ENCODE measurements around the gene CFAP58. TPM values are rescaled to one million over a fixed set of nuclear protein-coding genes. Genes with fewer than 3 reads are reported as not detected.

CFAP58 gene
- total and polyA plus RNA-seq, 5 donors from 2014 or later, result 0.51 TPM; not detected in 4

- Mint-ChIP-seq H3K27ac (peak overlapping the region; percentile 56 to 100 (median 96)), H3K36me3 (no peaks in the 10 kb centered on the region), H3K4me1 (peaks cover 19 to 39% (median 29%) of the 10 kb centered on the region in 4 donors), H3K4me3 (peak overlapping the region; percentile 91 to 100 (median 99)), H3K9me3 (no peaks in the 10 kb centered on the region), H3K27me3 (peaks cover 20% of the 10 kb centered on the region)
- Histone ChIP-seq H3K9me3 (ENCODE audit: control insufficient read depth in 2 of 2, low read length in 2 of 2) (no peaks in the 10 kb centered on the region), H3K27ac (ENCODE audit: insufficient read depth, low read length, poor library complexity, severe bottlenecking) (no peak overlapping the region), H3K36me3 (ENCODE audit: control insufficient read depth, insufficient read depth, low read length) (no peaks in the 10 kb centered on the region), H3K4me3 (ENCODE audit: low read depth, low read length) (peak overlapping the region; percentile 82), H3K4me1 (ENCODE audit: control insufficient read depth, insufficient read depth, low read length, poor library complexity, severe bottlenecking) (peaks cover 42% of the 10 kb centered on the region), H3K27me3 (ENCODE audit: control insufficient read depth, insufficient read depth, low read length) (peaks cover 3% of the 10 kb centered on the region)
- no peak for DNase-seq
- ATAC-seq (ENCODE audit: low read depth in 2 of 2), result no peak
These were observed 14.0 kb upstream of the CFAP58 start for GRCh38 chr10:104339469-104340110.

DNA sequence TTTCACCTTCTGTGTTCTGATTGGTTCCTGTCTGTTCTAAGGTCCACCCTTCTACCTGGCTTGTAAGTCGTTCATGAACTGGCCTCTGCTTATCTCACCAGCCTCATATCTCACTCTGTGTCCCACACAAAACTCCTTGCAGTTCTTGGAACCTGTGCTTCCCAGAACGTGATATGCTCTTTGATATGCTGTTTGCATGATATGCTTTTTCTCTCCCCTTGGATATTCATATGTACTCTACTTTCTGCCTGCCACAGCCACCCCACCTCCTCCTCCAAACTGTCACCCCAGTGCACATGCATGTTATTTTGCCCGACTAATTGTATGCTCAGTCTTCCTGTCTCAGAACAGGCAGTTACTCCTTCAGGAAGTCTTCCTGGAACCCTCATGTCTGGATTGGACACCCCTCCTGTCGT lies 13.5 kb upstream of the CFAP58 start:
- Histone ChIP-seq H3K4me3 (ENCODE audit: low read depth, low read length) (no peak overlapping the region), H3K9me3 (ENCODE audit: control insufficient read depth in 2 of 2, low read length in 2 of 2) (no peaks in the 10 kb centered on the region), H3K36me3 (ENCODE audit: control insufficient read depth, insufficient read depth, low read length) (no peaks in the 10 kb centered on the region), H3K27me3 (ENCODE audit: control insufficient read depth, insufficient read depth, low read length) (peaks cover 3% of the 10 kb centered on the region), H3K27ac (ENCODE audit: insufficient read depth, low read length, poor library complexity, severe bottlenecking) (no peak overlapping the region), H3K4me1 (ENCODE audit: control insufficient read depth, insufficient read depth, low read length, poor library complexity, severe bottlenecking) (peaks cover 37% of the 10 kb centered on the region)
- ATAC-seq (ENCODE audit: low read depth in 2 of 2), result no peak
- peaks cover 14 to 33% (median 24%) of the 10 kb centered on the region in 4 donors for H3K4me1 Mint-ChIP-seq
- peaks cover 20% of the 10 kb centered on the region for H3K27me3 Mint-ChIP-seq
- peak overlapping the region in 2 of 3 donors; percentile 26 to 52 for H3K27ac Mint-ChIP-seq
- H3K4me3 Mint-ChIP-seq, result peak overlapping the region; percentile 52 to 91 (median 76)
- H3K36me3 Mint-ChIP-seq, result no peaks in the 10 kb centered on the region
- H3K9me3 Mint-ChIP-seq, result peaks cover 0 to under 1% (median 0%) of the 10 kb centered on the region in 7 donors
- DNase-seq, result no peak

- no peak overlapping the region for H3K27ac ChIP-seq (ENCODE audit: insufficient read depth, low read length, poor library complexity, severe bottlenecking)
- Mint-ChIP-seq H3K27me3 (peaks cover 20% of the 10 kb centered on the region), H3K27ac (no peak overlapping the region), H3K36me3 (no peaks in the 10 kb centered on the region), H3K9me3 (peaks cover 0 to 5% (median 0%) of the 10 kb centered on the region in 7 donors), H3K4me1 (peaks cover 13 to 32% (median 20%) of the 10 kb centered on the region in 4 donors), H3K4me3 (peak overlapping the region; percentile 52 to 91 (median 76))
- ATAC-seq (ENCODE audit: low read depth in 2 of 2), result no peak
- no peak overlapping the region for H3K4me3 ChIP-seq (ENCODE audit: low read depth, low read length)
- H3K36me3 ChIP-seq (ENCODE audit: control insufficient read depth, insufficient read depth, low read length), result no peaks in the 10 kb centered on the region
- H3K4me1 ChIP-seq (ENCODE audit: control insufficient read depth, insufficient read depth, low read length, poor library complexity, severe bottlenecking), result peaks cover 32% of the 10 kb centered on the region
- H3K27me3 ChIP-seq (ENCODE audit: control insufficient read depth, insufficient read depth, low read length), result peaks cover 3% of the 10 kb centered on the region
- no peaks in the 10 kb centered on the region for H3K9me3 ChIP-seq (ENCODE audit: control insufficient read depth in 2 of 2, low read length in 2 of 2)
- no peak for DNase-seq
These were observed 13.0 kb upstream of the CFAP58 start for GRCh38 chr10:104340641-104341040.

- H3K36me3 ChIP-seq (ENCODE audit: control insufficient read depth, insufficient read depth, low read length), result no peaks in the 10 kb centered on the region
- no peak overlapping the region for H3K4me3 ChIP-seq (ENCODE audit: low read depth, low read length)
- no peak overlapping the region for H3K27ac ChIP-seq (ENCODE audit: insufficient read depth, low read length, poor library complexity, severe bottlenecking)
- Mint-ChIP-seq H3K4me1 (peaks cover 9 to 31% (median 19%) of the 10 kb centered on the region in 4 donors), H3K9me3 (peaks cover 0 to 9% (median 0%) of the 10 kb centered on the region in 7 donors), H3K4me3 (peak overlapping the region in 1 of 4 donors; percentile 13), H3K27ac (no peak overlapping the region), H3K27me3 (peaks cover 20% of the 10 kb centered on the region), H3K36me3 (no peaks in the 10 kb centered on the region)
- H3K4me1 ChIP-seq (ENCODE audit: control insufficient read depth, insufficient read depth, low read length, poor library complexity, severe bottlenecking), result peaks cover 19% of the 10 kb centered on the region
- DNase-seq (no peak), ATAC-seq (ENCODE audit: low read depth in 2 of 2) (no peak)
- H3K27me3 ChIP-seq (ENCODE audit: control insufficient read depth, insufficient read depth, low read length), result peaks cover 3% of the 10 kb centered on the region
- no peaks in the 10 kb centered on the region for H3K9me3 ChIP-seq (ENCODE audit: control insufficient read depth in 2 of 2, low read length in 2 of 2)
These were observed 10.7 kb upstream of the CFAP58 start for GRCh38 chr10:104342941-104343411.

- DNase-seq (no peak), ATAC-seq (ENCODE audit: low read depth in 2 of 2) (no peak)
- H3K27ac ChIP-seq (ENCODE audit: insufficient read depth, low read length, poor library complexity, severe bottlenecking), result no peak overlapping the region
- no peaks in the 10 kb centered on the region for H3K36me3 ChIP-seq (ENCODE audit: control insufficient read depth, insufficient read depth, low read length)
- Mint-ChIP-seq H3K9me3 (peaks cover 0 to 9% (median 0%) of the 10 kb centered on the region in 7 donors), H3K4me1 (peaks cover 8 to 27% (median 14%) of the 10 kb centered on the region in 4 donors), H3K27me3 (peaks cover 10% of the 10 kb centered on the region), H3K36me3 (no peaks in the 10 kb centered on the region), H3K27ac (no peak overlapping the region), H3K4me3 (no peak overlapping the region)
- H3K4me3 ChIP-seq (ENCODE audit: low read depth, low read length), result no peak overlapping the region
- no peaks in the 10 kb centered on the region for H3K9me3 ChIP-seq (ENCODE audit: control insufficient read depth in 2 of 2, low read length in 2 of 2)
- peaks cover 11% of the 10 kb centered on the region for H3K4me1 ChIP-seq (ENCODE audit: control insufficient read depth, insufficient read depth, low read length, poor library complexity, severe bottlenecking)
- peaks cover 3% of the 10 kb centered on the region for H3K27me3 ChIP-seq (ENCODE audit: control insufficient read depth, insufficient read depth, low read length)
These were observed 9.4 kb upstream of the CFAP58 start for GRCh38 chr10:104344219-104344618.

DNA sequence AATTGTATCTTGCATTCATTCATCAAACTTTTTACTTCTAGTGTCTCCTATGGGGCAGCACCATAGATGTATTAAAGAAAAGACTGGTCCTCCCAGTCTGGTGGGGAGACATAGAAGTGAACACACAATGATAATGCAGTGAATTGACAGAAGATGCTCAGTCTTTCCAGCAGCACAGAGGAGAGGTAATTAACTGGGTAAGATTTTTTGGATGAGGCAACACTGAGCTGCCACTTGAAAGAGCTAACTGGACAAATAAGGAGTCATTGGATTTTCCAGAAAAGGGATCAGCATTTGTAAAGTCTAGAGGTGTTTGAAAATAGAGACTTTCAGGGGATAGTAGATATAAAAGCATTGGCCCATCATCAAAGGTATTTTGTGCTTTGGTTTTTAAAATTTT lies 8.1 kb upstream of the CFAP58 start:
- DNase-seq, result no peak
- Mint-ChIP-seq H3K4me1 (peaks cover 8 to 16% (median 10%) of the 10 kb centered on the region in 4 donors), H3K27me3 (peaks cover under 1% of the 10 kb centered on the region), H3K27ac (peak overlapping the region in 2 of 3 donors; percentile 4 to 8), H3K4me3 (peak overlapping the region in 1 of 4 donors; percentile 14), H3K9me3 (peaks cover 0 to 9% (median 0%) of the 10 kb centered on the region in 7 donors), H3K36me3 (no peaks in the 10 kb centered on the region)
- Histone ChIP-seq H3K9me3 (ENCODE audit: control insufficient read depth in 2 of 2, low read length in 2 of 2) (no peaks in the 10 kb centered on the region), H3K27me3 (ENCODE audit: control insufficient read depth, insufficient read depth, low read length) (no peaks in the 10 kb centered on the region), H3K27ac (ENCODE audit: insufficient read depth, low read length, poor library complexity, severe bottlenecking) (no peak overlapping the region), H3K4me1 (ENCODE audit: control insufficient read depth, insufficient read depth, low read length, poor library complexity, severe bottlenecking) (peaks cover 5% of the 10 kb centered on the region), H3K36me3 (ENCODE audit: control insufficient read depth, insufficient read depth, low read length) (no peaks in the 10 kb centered on the region), H3K4me3 (ENCODE audit: low read depth, low read length) (no peak overlapping the region)
- ATAC-seq (ENCODE audit: low read depth in 2 of 2), result no peak

DNA sequence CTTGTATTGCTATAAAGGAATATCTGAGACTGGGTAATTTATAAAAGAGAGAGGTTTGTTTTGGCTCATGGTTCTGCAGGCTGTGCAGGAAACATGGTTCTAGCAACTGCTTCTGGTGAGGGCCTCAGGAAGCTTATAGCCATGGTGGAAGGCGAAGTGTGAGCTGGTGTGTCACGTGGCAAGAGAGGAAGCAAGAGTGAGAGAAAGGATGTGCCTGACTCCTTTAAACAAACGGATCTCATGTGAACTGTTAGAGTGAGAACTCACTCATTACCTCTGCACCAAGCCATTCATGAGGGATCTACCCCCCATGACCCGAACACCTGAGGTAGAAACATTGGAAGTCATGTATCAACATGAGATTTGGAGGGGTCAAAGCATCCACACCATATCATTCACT lies 7.7 kb upstream of the CFAP58 start:
- Histone ChIP-seq H3K27me3 (ENCODE audit: control insufficient read depth, insufficient read depth, low read length) (no peaks in the 10 kb centered on the region), H3K36me3 (ENCODE audit: control insufficient read depth, insufficient read depth, low read length) (no peaks in the 10 kb centered on the region), H3K4me1 (ENCODE audit: control insufficient read depth, insufficient read depth, low read length, poor library complexity, severe bottlenecking) (peaks cover 5% of the 10 kb centered on the region), H3K9me3 (ENCODE audit: control insufficient read depth in 2 of 2, low read length in 2 of 2) (no peaks in the 10 kb centered on the region), H3K27ac (ENCODE audit: insufficient read depth, low read length, poor library complexity, severe bottlenecking) (no peak overlapping the region), H3K4me3 (ENCODE audit: low read depth, low read length) (no peak overlapping the region)
- peak in 1 of 3 donors; percentile 73 for DNase-seq
- H3K27ac Mint-ChIP-seq, result peak overlapping the region in 2 of 3 donors; percentile 4 to 86
- no peaks in the 10 kb centered on the region for H3K36me3 Mint-ChIP-seq
- peaks cover 8 to 16% (median 10%) of the 10 kb centered on the region in 4 donors for H3K4me1 Mint-ChIP-seq
- ATAC-seq (ENCODE audit: low read depth in 2 of 2), result peak; percentile 48 to 52
- H3K27me3 Mint-ChIP-seq, result no peaks in the 10 kb centered on the region
- peak overlapping the region in 2 of 4 donors; percentile 14 to 33 for H3K4me3 Mint-ChIP-seq
- peaks cover 0 to 9% (median 0%) of the 10 kb centered on the region in 7 donors for H3K9me3 Mint-ChIP-seq

Measured in CD4-positive, CD25-positive, alpha-beta regulatory T cell (primary cell).